ENCODE measurements around the gene LRP1B. TPM values are rescaled to one million over a fixed set of nuclear protein-coding genes. Genes with fewer than 3 reads are reported as not detected.
"Not testable (repeated sequence)": the region's sequence is repeated elsewhere in the genome, so short reads cannot be mapped to it uniquely, and the experiment has no call there.

LRP1B gene
- total RNA-seq, 2 experiments from 2014 or later = not detected

- Mint-ChIP-seq H3K36me3 (ENCODE audit: low read depth) (no peaks in the 10 kb centered on the region), H3K27me3 (no peaks in the 10 kb centered on the region), H3K4me1 (no peaks in the 10 kb centered on the region), H3K27ac (no peak overlapping the region), H3K9me3 (peaks cover 3% of the 10 kb centered on the region), H3K4me3 (no peak overlapping the region)
- no peak for DNase-seq
- CTCF ChIA-PET = no interaction called here
- POLR2A ChIA-PET = no interaction called here
These were observed 1115.3 kb downstream of the LRP1B start for GRCh38 chr2:141015341-141016047.

DNA sequence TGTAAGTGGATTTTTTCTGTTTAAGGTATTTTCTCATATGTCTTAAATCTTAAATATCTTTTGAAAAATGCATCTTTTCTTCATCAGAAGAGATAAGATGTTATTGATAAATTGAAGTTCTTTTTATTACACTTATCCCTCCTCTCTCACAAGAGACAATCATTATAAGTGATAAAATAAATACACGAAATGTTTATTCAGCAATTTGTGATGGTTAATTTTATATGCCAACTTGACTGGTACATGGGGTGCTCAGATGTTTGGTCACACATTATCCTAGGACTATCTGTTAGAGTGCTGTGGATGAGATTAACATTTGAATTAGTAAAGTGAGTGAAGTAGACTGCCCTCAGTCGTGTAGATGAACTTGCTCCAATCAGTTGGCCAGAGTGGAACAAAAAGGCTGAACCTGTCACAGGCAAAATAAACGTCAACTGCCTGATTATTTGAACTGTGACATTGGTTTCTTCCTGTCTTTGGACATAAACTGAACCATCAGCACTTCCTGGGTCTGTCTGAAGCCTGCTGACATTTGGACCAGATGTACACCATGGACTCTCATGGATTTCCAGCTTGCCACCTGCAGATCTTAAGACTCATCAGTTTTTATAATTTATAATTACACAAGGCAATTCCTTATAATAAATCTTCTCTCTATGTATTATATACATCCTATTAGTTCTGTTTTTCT is 1126.7 kb downstream of the LRP1B start:
- peaks cover 8% of the 10 kb centered on the region for H3K9me3 Mint-ChIP-seq
- no peaks in the 10 kb centered on the region for H3K4me1 Mint-ChIP-seq
- H3K27me3 Mint-ChIP-seq = no peaks in the 10 kb centered on the region
- H3K36me3 Mint-ChIP-seq (ENCODE audit: low read depth) = no peaks in the 10 kb centered on the region
- DNase-seq = no peak
- ChIA-PET POLR2A (no interaction called here), CTCF (no interaction called here)
- no peak overlapping the region for H3K27ac Mint-ChIP-seq
- no peak overlapping the region for H3K4me3 Mint-ChIP-seq

- POLR2A ChIA-PET = no interaction called here
- no peaks in the 10 kb centered on the region for H3K27me3 Mint-ChIP-seq
- H3K4me3 Mint-ChIP-seq = no peak overlapping the region
- DNase-seq = no peak
- H3K4me1 Mint-ChIP-seq = no peaks in the 10 kb centered on the region
- peaks cover 8% of the 10 kb centered on the region for H3K9me3 Mint-ChIP-seq
- H3K27ac Mint-ChIP-seq = no peak overlapping the region
- no peaks in the 10 kb centered on the region for H3K36me3 Mint-ChIP-seq (ENCODE audit: low read depth)
- CTCF ChIA-PET = no interaction called here
These were observed 1129.1 kb downstream of the LRP1B start for GRCh38 chr2:141001750-141002149.

DNA sequence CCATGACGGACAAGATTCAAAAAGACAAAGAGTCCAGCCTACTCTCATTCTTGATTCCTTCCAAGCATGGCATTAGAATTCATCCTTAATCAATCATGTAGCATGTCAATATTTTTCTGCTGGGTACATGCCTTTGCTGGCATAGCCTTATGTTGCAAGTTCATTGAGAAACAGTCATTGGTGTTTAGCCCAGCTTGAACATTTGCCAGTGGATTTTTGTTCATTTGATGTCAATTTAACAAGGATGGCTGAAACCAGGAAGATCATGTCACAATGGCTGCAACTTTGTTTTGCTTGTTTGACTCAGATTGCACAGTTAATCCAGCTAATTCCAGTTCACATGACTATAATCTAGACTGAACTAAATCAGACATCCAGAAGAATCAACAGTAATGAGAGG is 1132.2 kb downstream of the LRP1B start:
- no peaks in the 10 kb centered on the region for H3K27me3 Mint-ChIP-seq
- ChIA-PET POLR2A (no interaction called here), CTCF (no interaction called here)
- no peak overlapping the region for H3K27ac Mint-ChIP-seq
- no peak overlapping the region for H3K4me3 Mint-ChIP-seq
- H3K36me3 Mint-ChIP-seq (ENCODE audit: low read depth) = no peaks in the 10 kb centered on the region
- no peak for DNase-seq
- H3K4me1 Mint-ChIP-seq = no peaks in the 10 kb centered on the region
- no peaks in the 10 kb centered on the region for H3K9me3 Mint-ChIP-seq

GRCh38 chr2:140998017-140998416 is 1132.8 kb downstream of the LRP1B start:
- POLR2A ChIA-PET = no interaction called here

DNA sequence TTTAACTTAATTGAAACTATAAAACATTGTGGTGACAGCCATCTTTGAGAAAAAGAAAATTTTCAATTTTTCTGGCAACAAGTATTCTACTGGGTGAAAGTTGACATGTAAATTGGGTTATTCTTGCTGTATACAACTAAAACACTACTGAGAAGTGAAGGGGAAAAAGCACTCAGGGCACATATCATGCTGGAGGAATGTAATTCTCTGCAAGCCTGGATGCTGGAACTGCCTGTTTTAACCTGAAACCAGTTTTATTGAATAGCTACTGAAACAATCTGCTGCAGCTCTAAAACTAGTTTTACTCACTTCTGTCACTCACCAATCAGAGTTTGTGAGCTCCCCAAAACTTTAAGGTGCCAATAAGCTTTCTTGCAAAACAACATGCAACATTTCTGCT is 1136.0 kb downstream of the LRP1B start:
- H3K27me3 Mint-ChIP-seq = no peaks in the 10 kb centered on the region
- H3K27ac Mint-ChIP-seq = no peak overlapping the region
- no peak for DNase-seq
- ChIA-PET POLR2A (no interaction called here), CTCF (no interaction called here)
- no peaks in the 10 kb centered on the region for H3K36me3 Mint-ChIP-seq (ENCODE audit: low read depth)
- no peaks in the 10 kb centered on the region for H3K9me3 Mint-ChIP-seq
- no peak overlapping the region for H3K4me3 Mint-ChIP-seq
- no peaks in the 10 kb centered on the region for H3K4me1 Mint-ChIP-seq

More at GRCh38 chr2:140998017-140998416, 1132.8 kb downstream of the LRP1B start:
- CTCF ChIA-PET = no interaction called here
- Mint-ChIP-seq H3K4me3 (no peak overlapping the region), H3K27me3 (no peaks in the 10 kb centered on the region), H3K4me1 (no peaks in the 10 kb centered on the region), H3K27ac (no peak overlapping the region), H3K36me3 (ENCODE audit: low read depth) (no peaks in the 10 kb centered on the region), H3K9me3 (no peaks in the 10 kb centered on the region)
- DNase-seq = no peak

GRCh38 chr2:140990416-140990815 is 1140.4 kb downstream of the LRP1B start:
- H3K27ac Mint-ChIP-seq = no peak overlapping the region
- H3K9me3 Mint-ChIP-seq = no peaks in the 10 kb centered on the region
- H3K27me3 Mint-ChIP-seq = no peaks in the 10 kb centered on the region
- H3K4me1 Mint-ChIP-seq = no peaks in the 10 kb centered on the region
- H3K36me3 Mint-ChIP-seq (ENCODE audit: low read depth) = no peaks in the 10 kb centered on the region
- DNase-seq = no peak
- ChIA-PET POLR2A (no interaction called here), CTCF (no interaction called here)
- H3K4me3 Mint-ChIP-seq = no peak overlapping the region

DNA sequence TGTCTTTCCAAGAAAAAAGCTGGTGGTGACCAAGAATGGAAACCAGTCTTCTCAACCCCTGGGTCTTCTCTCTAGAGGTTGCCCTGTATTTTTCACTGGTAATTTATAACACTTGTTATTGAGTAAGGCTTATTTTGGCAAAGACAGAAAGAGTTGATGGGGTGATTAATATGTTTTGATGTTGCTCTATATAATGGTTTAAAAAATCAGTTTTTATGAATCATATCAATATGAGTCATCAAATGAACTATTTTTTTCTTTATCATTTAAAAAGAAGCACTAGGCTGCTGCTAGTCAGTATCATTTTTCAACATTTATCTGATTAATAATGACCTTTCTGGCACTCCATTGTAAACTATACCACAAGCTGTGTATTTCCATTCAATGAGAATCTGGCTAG is 1142.2 kb downstream of the LRP1B start:
- H3K4me1 Mint-ChIP-seq = no peaks in the 10 kb centered on the region

GRCh38 chr2:140986456-140986855 is 1144.4 kb downstream of the LRP1B start:
- H3K4me3 Mint-ChIP-seq = no peak overlapping the region
- no peaks in the 10 kb centered on the region for H3K27me3 Mint-ChIP-seq
- H3K4me1 Mint-ChIP-seq = no peaks in the 10 kb centered on the region
- no peak for DNase-seq
- no peaks in the 10 kb centered on the region for H3K9me3 Mint-ChIP-seq
- ChIA-PET POLR2A (no interaction called here), CTCF (no interaction called here)
- no peak overlapping the region for H3K27ac Mint-ChIP-seq
- no peaks in the 10 kb centered on the region for H3K36me3 Mint-ChIP-seq (ENCODE audit: low read depth)

More for the DNA sequence above, 1142.2 kb downstream of the LRP1B start:
- H3K4me3 Mint-ChIP-seq = no peak overlapping the region
- no peaks in the 10 kb centered on the region for H3K36me3 Mint-ChIP-seq (ENCODE audit: low read depth)
- no peaks in the 10 kb centered on the region for H3K9me3 Mint-ChIP-seq
- ChIA-PET POLR2A (no interaction called here), CTCF (no interaction called here)
- DNase-seq = no peak
- no peaks in the 10 kb centered on the region for H3K27me3 Mint-ChIP-seq
- no peak overlapping the region for H3K27ac Mint-ChIP-seq

GRCh38 chr2:140975237-140975636 is 1155.6 kb downstream of the LRP1B start:
- POLR2A ChIA-PET = no interaction called here
- H3K4me1 Mint-ChIP-seq = no peaks in the 10 kb centered on the region
- H3K27ac Mint-ChIP-seq = no peak overlapping the region
- CTCF ChIA-PET = no interaction called here
- H3K36me3 Mint-ChIP-seq (ENCODE audit: low read depth) = no peaks in the 10 kb centered on the region
- H3K4me3 Mint-ChIP-seq = no peak overlapping the region
- no peak for DNase-seq
- no peaks in the 10 kb centered on the region for H3K27me3 Mint-ChIP-seq
- H3K9me3 Mint-ChIP-seq = peaks cover 5% of the 10 kb centered on the region

GRCh38 chr2:140972724-140973123 is 1158.1 kb downstream of the LRP1B start:
- Mint-ChIP-seq H3K4me3 (no peak overlapping the region), H3K27ac (no peak overlapping the region), H3K27me3 (no peaks in the 10 kb centered on the region), H3K9me3 (peaks cover 7% of the 10 kb centered on the region), H3K4me1 (no peaks in the 10 kb centered on the region), H3K36me3 (ENCODE audit: low read depth) (no peaks in the 10 kb centered on the region)
- DNase-seq = no peak
- ChIA-PET CTCF (no interaction called here), POLR2A (no interaction called here)

GRCh38 chr2:140964324-140964723 is 1166.5 kb downstream of the LRP1B start:
- H3K4me3 Mint-ChIP-seq; H3K4me1 Mint-ChIP-seq; H3K27ac Mint-ChIP-seq; DNase-seq; H3K36me3 Mint-ChIP-seq (ENCODE audit: low read depth); POLR2A ChIA-PET; CTCF ChIA-PET; H3K27me3 Mint-ChIP-seq; H3K9me3 Mint-ChIP-seq: not testable (repeated sequence)

- Mint-ChIP-seq H3K27me3 (no peaks in the 10 kb centered on the region), H3K36me3 (ENCODE audit: low read depth) (no peaks in the 10 kb centered on the region), H3K27ac (no peak overlapping the region), H3K9me3 (peaks cover 4% of the 10 kb centered on the region), H3K4me1 (no peaks in the 10 kb centered on the region), H3K4me3 (no peak overlapping the region)
- ChIA-PET CTCF (no interaction called here), POLR2A (no interaction called here)
- DNase-seq = no peak
These were observed 1180.9 kb downstream of the LRP1B start for GRCh38 chr2:140949932-140950331.

DNA sequence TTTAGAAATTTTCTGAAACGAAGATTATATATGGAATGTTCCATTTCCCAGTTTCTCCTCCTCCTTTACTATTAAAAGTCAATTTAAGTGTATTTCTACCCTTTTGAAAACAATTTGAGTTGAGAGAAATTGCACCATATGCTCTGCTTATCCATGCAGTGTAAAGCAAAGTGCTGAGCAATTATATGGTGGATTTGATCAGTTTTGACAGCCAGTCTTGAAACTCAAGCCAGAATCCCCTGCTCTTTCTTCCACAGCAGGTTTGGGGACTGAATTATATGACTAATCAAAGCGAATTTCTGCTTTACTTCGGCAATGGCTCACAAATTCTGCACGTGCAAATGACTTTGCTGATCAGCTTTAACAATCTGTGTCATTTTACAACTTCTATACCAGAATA is 1183.6 kb downstream of the LRP1B start:
- DNase-seq = no peak
- ChIA-PET POLR2A (no interaction called here), CTCF (no interaction called here)
- Mint-ChIP-seq H3K4me1 (no peaks in the 10 kb centered on the region), H3K27ac (no peak overlapping the region), H3K36me3 (ENCODE audit: low read depth) (no peaks in the 10 kb centered on the region), H3K9me3 (peaks cover 8% of the 10 kb centered on the region), H3K27me3 (no peaks in the 10 kb centered on the region), H3K4me3 (no peak overlapping the region)

Data from activated CD4-positive, alpha-beta T cell treated with anti-CD3 and anti-CD28 coated beads, Interleukin-2, amount 10 ng/mL, durations not matched to agents 7 days and 5 days (primary cell).